IMR-90 (cell line): Measurements from ENCODE around the gene DMAC2L. TPM values are rescaled to one million over a fixed set of nuclear protein-coding genes. Genes with fewer than 3 reads are reported as not detected.
A peak's percentile ranks its signal among the peaks of the same experiment; 100 is the strongest.

Source experiments
- ATAC-seq: fragments of 200-7000 bp; cut with Tn5 transposase; 2 replicates; pipeline ENCODE4 v1.9.1; 2020; ENCODE audit warnings: low read depth, mild to moderate bottlenecking, moderate library complexity
- BruUV-seq: library from RNA; stranded (reverse); fragments of 400-500 nt; replicated peaks from 2 replicates; lab custom pipeline; 2021; lab: Mats Ljungman, UMichigan
- CTCF ChIA-PET: fragments of 300-600 bp; formaldehyde crosslinking; extraction: SDS; loops from one replicate; lab custom pipeline; 2021; ENCODE audit warnings: antibody characterized with exemption; lab: Yijun Ruan, JAX
- POLR2A ChIA-PET: fragments of 300-600 bp; sonication (Branson Sonifier 250); formaldehyde crosslinking; loops from one replicate; lab custom pipeline; 2022; ENCODE audit warnings: antibody characterized with exemption; ENCODE audit not compliant: unreplicated experiment; lab: Charles Lee
- DNase-seq: peaks from one replicate; pipeline ENCODE4 v3.0.0; 2013
- H2AFZ ChIP-seq: replicated peaks from 2 replicates; pipeline ENCODE3; 2013; ENCODE audit warnings: low read length, mild to moderate bottlenecking; ENCODE audit not compliant: poor library complexity
- H2AK5ac ChIP-seq: 2 replicates; pipeline ENCODE4 v1.6.1; 2013; ENCODE audit warnings: low read depth, low read length, inconsistent platforms
- H2AK9ac ChIP-seq: replicated peaks from 2 replicates; pipeline ENCODE3; 2013; ENCODE audit warnings: mild to moderate bottlenecking, low read depth, low read length, moderate library complexity; ENCODE audit not compliant: poor library complexity
- H2BK120ac ChIP-seq: 2 replicates; pipeline ENCODE4 v1.6.1; 2013; ENCODE audit warnings: low read depth, low read length, inconsistent platforms
- H2BK15ac ChIP-seq: 3 replicates; pipeline ENCODE4 v1.6.1; 2013; ENCODE audit warnings: low read depth, low read length, inconsistent platforms
- H2BK20ac ChIP-seq: 2 replicates; pipeline ENCODE4 v1.6.1; 2013; ENCODE audit warnings: low read depth, mild to moderate bottlenecking, inconsistent platforms, low read length, moderate library complexity
- H2BK5ac ChIP-seq: 2 replicates; pipeline ENCODE4 v1.6.1; 2013; ENCODE audit warnings: mild to moderate bottlenecking, low read depth, low read length, inconsistent platforms; ENCODE audit not compliant: poor library complexity, severe bottlenecking
- H3K14ac ChIP-seq: replicated peaks from 2 replicates; pipeline ENCODE4 v1.6.1; 2013; ENCODE audit warnings: low read depth, low read length, inconsistent platforms
- H3K18ac ChIP-seq: 2 replicates; pipeline ENCODE4 v1.6.1; 2013; ENCODE audit warnings: low read depth, low read length, control low read depth
- H3K23ac ChIP-seq: 2 replicates; pipeline ENCODE4 v1.6.1; 2013; ENCODE audit warnings: low read depth, low read length, inconsistent platforms
- H3K27ac ChIP-seq: 2 replicates; pipeline ENCODE4 v1.5.1; 2013; ENCODE audit warnings: mild to moderate bottlenecking, control low read depth, low read length; ENCODE audit not compliant: insufficient read depth
- H3K27me3 ChIP-seq: 2 replicates; pipeline ENCODE4 v1.6.1; 2013; ENCODE audit warnings: low read length; ENCODE audit not compliant: control insufficient read depth, insufficient read depth
- H3K36me3 ChIP-seq: 2 replicates; pipeline ENCODE4 v1.6.1; 2013; ENCODE audit warnings: low read length, mixed read lengths; ENCODE audit not compliant: control insufficient read depth, insufficient read depth
- H3K4ac ChIP-seq: 2 replicates; pipeline ENCODE4 v1.6.1; 2013; ENCODE audit warnings: low read depth, low read length, inconsistent platforms
- H3K4me1 ChIP-seq: 2 replicates; pipeline ENCODE4 v1.6.1; 2013; ENCODE audit warnings: low read length, mixed read lengths; ENCODE audit not compliant: control insufficient read depth, insufficient read depth
- H3K4me2 ChIP-seq: 2 replicates; pipeline ENCODE4 v1.6.1; 2013; ENCODE audit warnings: low read depth, mild to moderate bottlenecking, control low read depth, low read length, moderate library complexity
- H3K4me3 ChIP-seq: 2 replicates; pipeline ENCODE4 v1.5.1; 2013; ENCODE audit warnings: low read depth, mild to moderate bottlenecking, control low read depth, low read length, moderate library complexity; ENCODE audit not compliant: insufficient read depth
- H3K56ac ChIP-seq: 2 replicates; pipeline ENCODE4 v1.6.1; 2013; ENCODE audit warnings: low read length, inconsistent platforms; ENCODE audit not compliant: insufficient read depth; ENCODE audit errors: extremely low read depth
- H3K79me1 ChIP-seq, 2 experiments: 2 replicates each; pipeline ENCODE4 v1.6.1; 2013; ENCODE audit warnings: low read length in 2 of 2, inconsistent platforms in 1 of 2, low read depth in 1 of 2
- H3K9ac ChIP-seq: 2 replicates; pipeline ENCODE4 v1.6.1; 2013; ENCODE audit warnings: low read depth, low read length, control low read depth
- H3K9me1 ChIP-seq: 2 replicates; pipeline ENCODE4 v1.6.1; 2013; ENCODE audit warnings: low read length, inconsistent platforms; ENCODE audit not compliant: insufficient read depth
- H3K9me3 ChIP-seq: 2 replicates; pipeline ENCODE4 v1.6.1; 2013; ENCODE audit warnings: low read length; ENCODE audit not compliant: control insufficient read depth, insufficient read depth
- H4K20me1 ChIP-seq: 2 replicates; pipeline ENCODE4 v1.6.1; 2013; ENCODE audit warnings: low read length, inconsistent platforms; ENCODE audit not compliant: insufficient read depth
- H4K5ac ChIP-seq: 2 replicates; pipeline ENCODE4 v1.6.1; 2013; ENCODE audit warnings: mild to moderate bottlenecking, low read depth, low read length, control low read depth
- H4K8ac ChIP-seq, 2 experiments: 2 replicates each; pipeline ENCODE4 v1.6.1; 2013; ENCODE audit warnings: low read depth in 2 of 2, low read length in 2 of 2, control low read depth in 1 of 2, inconsistent platforms in 1 of 2
- H4K91ac ChIP-seq: 2 replicates; pipeline ENCODE4 v1.6.1; 2013; ENCODE audit warnings: low read depth, low read length, inconsistent platforms; ENCODE audit not compliant: insufficient read depth
- BHLHE40 ChIP-seq: fragments of 150-350 bp; IDR thresholded peaks from 2 replicates; pipeline ENCODE4 v1.6.1; 2016; ENCODE audit warnings: mild to moderate bottlenecking, low read depth, low read length
- CEBPB ChIP-seq: IDR thresholded peaks from 2 replicates; pipeline ENCODE4 v1.6.1; 2012; ENCODE audit warnings: low read depth, low read length, improper control_type of control experiment
- CHD1 ChIP-seq: IDR thresholded peaks from 2 replicates; pipeline ENCODE4 v1.6.1; 2012; ENCODE audit warnings: low read depth, low read length, improper control_type of control experiment
- FOS ChIP-seq: fragments of 150-350 bp; IDR thresholded peaks from 2 replicates; pipeline ENCODE4 v1.6.1; 2016; ENCODE audit warnings: low read depth, low read length
- MAZ ChIP-seq: IDR thresholded peaks from 2 replicates; pipeline ENCODE4 v1.6.1; 2012; ENCODE audit warnings: low read depth, mild to moderate bottlenecking, low read length, improper control_type of control experiment, moderate library complexity, borderline replicate concordance
- MXI1 ChIP-seq: IDR thresholded peaks from 2 replicates; pipeline ENCODE4 v1.6.1; 2012; ENCODE audit warnings: low read depth, mild to moderate bottlenecking, low read length, moderate library complexity, borderline replicate concordance
- NFE2L2 ChIP-seq: fragments of 150-350 bp; IDR thresholded peaks from 2 replicates; pipeline ENCODE4 v1.6.1; 2016; ENCODE audit warnings: low read depth, mild to moderate bottlenecking, low read length
- POLR2A ChIP-seq: IDR thresholded peaks from 2 replicates; pipeline ENCODE4 v1.6.1; 2012; ENCODE audit warnings: mild to moderate bottlenecking, low read depth, low read length
- RAD21 ChIP-seq: IDR thresholded peaks from 2 replicates; pipeline ENCODE4 v1.6.1; 2012; ENCODE audit warnings: low read length, improper control_type of control experiment
- RFX5 ChIP-seq: IDR thresholded peaks from 2 replicates; pipeline ENCODE4 v1.8.0; 2012; ENCODE audit warnings: low read depth, mild to moderate bottlenecking, low read length, moderate library complexity
- WGBS, 2 experiments: methylation state at CpG; one replicate each; pipeline versions ENCODE4 v1.1.5 to v1.1.7; 2013; ENCODE audit warnings: missing lambda C conversion rate in 2 of 2; ENCODE audit not compliant: insufficient read length in 1 of 2; ENCODE audit errors: extremely low coverage in 2 of 2; 5-methylcytosine and 5-hydroxymethylcytosine counted together
- dilution Hi-C: fragments of 300-500 bp; cut with HindIII; formaldehyde crosslinking; loops from one replicate; pipeline ENCODE4 v1.14.3; 2018; ENCODE audit warnings: low sequenced_read_pairs; ENCODE audit not compliant: unreplicated experiment
- in situ Hi-C: fragments of 300-500 bp; cut with MboI; formaldehyde crosslinking; loops from 3 replicates; pipeline ENCODE4 v1.14.3; 2019; ENCODE audit warnings: low sequenced_read_pairs, inconsistent platforms, mixed read lengths
- intact Hi-C: fragments of 100-400 bp; cut with micrococcal nuclease; formaldehyde crosslinking; loops from 2 replicates; pipeline ENCODE4 v1.10.0; 2022
- polyA plus RNA-seq, 3 experiments: library from polyadenylated mRNA; depleted of rRNA; stranded (reverse); fragments of >200 nt; gene quantifications; 2 replicates each; pipeline ENCODE4 v1.2.3, GENCODE V29; 2012; ENCODE audit warnings: low replicate concordance in 1 of 3
- total RNA-seq: library from RNA; depleted of rRNA; stranded (reverse); fragments of >200 nt; gene quantifications from 2 replicates; pipeline ENCODE4 v1.2.3, GENCODE V29; 2012
- TF ChIP-seq, protein P1 (sequence below): fragments of 150-350 bp; IDR thresholded peaks from 2 replicates; pipeline ENCODE4 v1.6.1; 2017; ENCODE audit warnings: mild to moderate bottlenecking, antibody characterized with exemption, low read length, low read depth
- TF ChIP-seq, protein P2 (sequence below): conservative IDR thresholded peaks from 2 replicates; pipeline ENCODE4 v1.5.1; 2012; ENCODE audit warnings: mild to moderate bottlenecking, low read depth, low read length, improper control_type of control experiment
- TF ChIP-seq, protein P3 (sequence below): fragments of 150-350 bp; IDR thresholded peaks from 2 replicates; pipeline ENCODE4 v1.6.1; 2016; ENCODE audit warnings: low read depth, mild to moderate bottlenecking, low read length, moderate library complexity, borderline replicate concordance

Gene DMAC2L
- total and polyA plus RNA-seq, 2 of the 4 experiments (the other 2 are of a cell fraction): 5.0 to 6.1 TPM

DNA sequence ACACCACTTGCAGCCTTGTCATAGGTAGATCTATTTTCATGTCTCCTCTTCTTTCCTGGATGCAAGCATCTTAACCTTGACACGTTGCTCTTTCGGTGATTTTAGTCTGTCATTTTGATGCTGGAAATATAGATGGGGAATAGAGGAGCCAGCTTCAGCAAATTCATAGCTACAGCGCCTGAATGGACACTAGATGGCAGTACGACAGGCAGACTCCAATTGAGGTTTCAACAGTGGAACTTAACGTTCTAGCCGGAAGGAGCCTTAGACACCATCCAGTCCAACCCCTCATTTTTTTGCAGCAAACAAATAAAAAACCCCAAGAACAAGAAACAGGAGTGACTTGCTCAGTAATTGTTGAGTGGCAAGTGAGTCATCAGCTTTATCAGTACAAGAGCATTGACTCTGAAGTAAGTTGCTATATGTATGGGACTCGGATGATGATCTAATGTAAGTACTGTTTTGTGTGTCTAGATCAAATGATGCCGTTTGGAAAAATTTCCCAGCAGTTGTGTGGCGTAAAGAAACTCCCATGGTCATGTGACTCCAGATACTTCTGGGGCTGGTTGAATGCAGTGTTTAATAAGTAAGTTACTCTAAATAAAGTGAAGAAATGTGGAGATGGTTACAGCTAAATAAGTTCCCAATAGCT is 9.0 kb downstream of the DMAC2L start:
- Histone ChIP-seq H3K23ac (peak overlapping the region; percentile 32; the same call in 1 of the 2 replicates), H3K79me1 (peaks cover 8 to 36% of the 10 kb centered on the region in 2 experiments), H2AK5ac (peak overlapping the region; percentile 14; the same call in 1 of the 2 replicates), H3K4me2 (peak overlapping the region; percentile 93; the same call in 1 of the 2 replicates), H4K20me1 (no peaks in the 10 kb centered on the region; the same call in 1 of the 2 replicates), H4K5ac (peak overlapping the region; percentile 8; the same call in 1 of the 2 replicates), H3K36me3 (peaks cover 2% of the 10 kb centered on the region), H3K4ac (no peak overlapping the region; the same call in 1 of the 2 replicates), H4K91ac (no peak overlapping the region), H2BK15ac (no peak overlapping the region), H3K18ac (peak overlapping the region; percentile 39; the same call in 1 of the 2 replicates), H4K8ac (peak overlapping the region in 1 of 2 experiments; percentile 3; a peak in 1 of 4 replicates), H3K9me3 (no peaks in the 10 kb centered on the region), H3K56ac (no peak overlapping the region), H2AFZ (peak overlapping the region; percentile 60), H2BK20ac (peak overlapping the region; percentile 40; the same call in 1 of the 2 replicates), H3K4me1 (peaks cover 9% of the 10 kb centered on the region), H3K4me3 (peak overlapping the region; percentile 49; the same call in 1 of the 2 replicates), H2BK120ac (peak overlapping the region; percentile 38; the same call in 1 of the 2 replicates), H3K9me1 (peaks cover 8% of the 10 kb centered on the region), H2AK9ac (no peak overlapping the region), H3K14ac (no peak overlapping the region), H3K27me3 (no peaks in the 10 kb centered on the region), H3K27ac (no peak overlapping the region), H3K9ac (no peak overlapping the region; the same call in 1 of the 2 replicates), H2BK5ac (peak overlapping the region; percentile 87)
- intact Hi-C loops (loop anchor here (1.0 to 5.0 kb wide), 4 partner anchors 76 to 456 kb away; partner anchors contain the start of genes CDKL1 and MAP4K5), in situ Hi-C loops (loop anchor here (5.0 kb wide), 1 partner anchor 206 kb away; no protein-coding TSS in a partner anchor), dilution Hi-C loops (no loop called here)
- DNase-seq (peak; percentile 98), ATAC-seq (peak; percentile 95)
- ChIA-PET CTCF (interaction anchor here (0.6 to 1.6 kb wide), 12 partner anchors 10 to 418 kb away, joined by 3 to 8 read pairs (median 4); partner anchors contain the start of gene MAP4K5), POLR2A (interaction anchor here (0.5 kb wide), 1 partner anchor 681 kb away, joined by 4 read pairs; no protein-coding TSS in a partner anchor)
- no TSS peak for BruUV-seq
- WGBS, 2 experiments: 7% methylated on average over 3 of the region's 9 CpGs; no CpG with 5 or more reads in 1 of the 2 experiments
- TF ChIP-seq NFE2L2: no peak
- TF ChIP-seq FOS: peak; percentile 85
- TF ChIP-seq CEBPB: peak; percentile 61; the same call in 1 of the 2 replicates
- no peak for TF ChIP-seq POLR2A
- TF ChIP-seq CHD1: no peak
- TF ChIP-seq, protein P1, sequence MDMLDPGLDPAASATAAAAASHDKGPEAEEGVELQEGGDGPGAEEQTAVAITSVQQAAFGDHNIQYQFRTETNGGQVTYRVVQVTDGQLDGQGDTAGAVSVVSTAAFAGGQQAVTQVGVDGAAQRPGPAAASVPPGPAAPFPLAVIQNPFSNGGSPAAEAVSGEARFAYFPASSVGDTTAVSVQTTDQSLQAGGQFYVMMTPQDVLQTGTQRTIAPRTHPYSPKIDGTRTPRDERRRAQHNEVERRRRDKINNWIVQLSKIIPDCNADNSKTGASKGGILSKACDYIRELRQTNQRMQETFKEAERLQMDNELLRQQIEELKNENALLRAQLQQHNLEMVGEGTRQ: peak; percentile 92
- peak; percentile 35; the same call in 1 of the 2 replicates for TF ChIP-seq MXI1
- TF ChIP-seq RFX5: no peak
- TF ChIP-seq MAZ: peak; percentile 29; the same call in 1 of the 2 replicates
- peak; percentile 81 for TF ChIP-seq RAD21
- TF ChIP-seq, protein P2, sequence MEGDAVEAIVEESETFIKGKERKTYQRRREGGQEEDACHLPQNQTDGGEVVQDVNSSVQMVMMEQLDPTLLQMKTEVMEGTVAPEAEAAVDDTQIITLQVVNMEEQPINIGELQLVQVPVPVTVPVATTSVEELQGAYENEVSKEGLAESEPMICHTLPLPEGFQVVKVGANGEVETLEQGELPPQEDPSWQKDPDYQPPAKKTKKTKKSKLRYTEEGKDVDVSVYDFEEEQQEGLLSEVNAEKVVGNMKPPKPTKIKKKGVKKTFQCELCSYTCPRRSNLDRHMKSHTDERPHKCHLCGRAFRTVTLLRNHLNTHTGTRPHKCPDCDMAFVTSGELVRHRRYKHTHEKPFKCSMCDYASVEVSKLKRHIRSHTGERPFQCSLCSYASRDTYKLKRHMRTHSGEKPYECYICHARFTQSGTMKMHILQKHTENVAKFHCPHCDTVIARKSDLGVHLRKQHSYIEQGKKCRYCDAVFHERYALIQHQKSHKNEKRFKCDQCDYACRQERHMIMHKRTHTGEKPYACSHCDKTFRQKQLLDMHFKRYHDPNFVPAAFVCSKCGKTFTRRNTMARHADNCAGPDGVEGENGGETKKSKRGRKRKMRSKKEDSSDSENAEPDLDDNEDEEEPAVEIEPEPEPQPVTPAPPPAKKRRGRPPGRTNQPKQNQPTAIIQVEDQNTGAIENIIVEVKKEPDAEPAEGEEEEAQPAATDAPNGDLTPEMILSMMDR: peak; percentile 88
- TF ChIP-seq, protein P3, sequence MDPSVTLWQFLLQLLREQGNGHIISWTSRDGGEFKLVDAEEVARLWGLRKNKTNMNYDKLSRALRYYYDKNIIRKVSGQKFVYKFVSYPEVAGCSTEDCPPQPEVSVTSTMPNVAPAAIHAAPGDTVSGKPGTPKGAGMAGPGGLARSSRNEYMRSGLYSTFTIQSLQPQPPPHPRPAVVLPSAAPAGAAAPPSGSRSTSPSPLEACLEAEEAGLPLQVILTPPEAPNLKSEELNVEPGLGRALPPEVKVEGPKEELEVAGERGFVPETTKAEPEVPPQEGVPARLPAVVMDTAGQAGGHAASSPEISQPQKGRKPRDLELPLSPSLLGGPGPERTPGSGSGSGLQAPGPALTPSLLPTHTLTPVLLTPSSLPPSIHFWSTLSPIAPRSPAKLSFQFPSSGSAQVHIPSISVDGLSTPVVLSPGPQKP: no peak
- peak; percentile 56 for TF ChIP-seq BHLHE40
